OCI-LY7 (cell line): ENCODE data around the gene SPATA25. TPM values are rescaled to one million over a fixed set of nuclear protein-coding genes. Genes with fewer than 3 reads are reported as not detected.

ENCODE experiments used
- BruUV-seq: library from RNA; stranded (reverse); fragments of 400-500 nt; replicated peaks from 2 replicates; lab custom pipeline; 2021; lab: Mats Ljungman, UMichigan
- CTCF ChIA-PET: fragments of 300-600 bp; sonication (Branson Sonifier 250); formaldehyde crosslinking; loops from one replicate; lab custom pipeline; 2022; ENCODE audit warnings: antibody characterized with exemption; ENCODE audit not compliant: unreplicated experiment; lab: Charles Lee
- POLR2A ChIA-PET: fragments of 300-600 bp; sonication (Branson Sonifier 250); formaldehyde crosslinking; loops from one replicate; lab custom pipeline; 2022; ENCODE audit warnings: antibody characterized with exemption; lab: Charles Lee
- DNase-seq: peaks from one replicate; pipeline ENCODE4 v3.0.0-alpha.2; 2015; ENCODE audit warnings: low spot score
- H2AFZ ChIP-seq: fragments of 200-600 bp; sonication (generic), shearing (Covaris generic); 2 replicates; pipeline ENCODE4 v1.6.1; 2014; ENCODE audit warnings: mild to moderate bottlenecking, antibody characterized with exemption, low read length, moderate library complexity
- H3K27ac ChIP-seq: fragments of 200-600 bp; sonication (generic); 2 replicates; pipeline ENCODE4 v1.5.1; 2014; ENCODE audit warnings: mixed run types, low read depth, mild to moderate bottlenecking, moderate library complexity, low read length, inconsistent platforms; ENCODE audit not compliant: poor library complexity, severe bottlenecking
- H3K36me3 ChIP-seq: fragments of 200-600 bp; sonication (generic); 2 replicates; pipeline ENCODE4 v1.6.1; 2014; ENCODE audit warnings: mild to moderate bottlenecking, antibody characterized with exemption, low read length, moderate library complexity, mixed read lengths; ENCODE audit not compliant: insufficient read depth
- H3K4me1 ChIP-seq: fragments of 200-600 bp; sonication (generic); 2 replicates; pipeline ENCODE4 v1.5.1; 2014; ENCODE audit warnings: mild to moderate bottlenecking, low read length; ENCODE audit not compliant: insufficient read depth, poor library complexity, severe bottlenecking
- H3K4me2 ChIP-seq: fragments of 200-600 bp; sonication (generic); 2 replicates; pipeline ENCODE4 v1.6.1; 2014; ENCODE audit warnings: mild to moderate bottlenecking, low read length
- H3K4me3 ChIP-seq: fragments of 200-600 bp; sonication (generic); 2 replicates; pipeline ENCODE4 v1.5.1; 2014; ENCODE audit warnings: mild to moderate bottlenecking, low read depth, low read length; ENCODE audit not compliant: poor library complexity, severe bottlenecking
- H3K79me2 ChIP-seq: fragments of 200-600 bp; sonication (generic); 2 replicates; pipeline ENCODE4 v1.6.1; 2016; ENCODE audit warnings: low read depth, mild to moderate bottlenecking, low read length, moderate library complexity, mixed read lengths; ENCODE audit not compliant: insufficient read depth
- H3K9me2 ChIP-seq: fragments of 200-600 bp; sonication (generic); 2 replicates; pipeline ENCODE4 v1.6.1; 2016; ENCODE audit warnings: mild to moderate bottlenecking, low read length, mixed read lengths; ENCODE audit not compliant: insufficient read depth
- H3K9me3 ChIP-seq: fragments of 200-600 bp; sonication (generic); 2 replicates; pipeline ENCODE4 v1.6.1; 2014; ENCODE audit warnings: mild to moderate bottlenecking, mixed run types, low read length, mixed read lengths
- H4K20me1 ChIP-seq: fragments of 200-600 bp; sonication (generic); 2 replicates; pipeline ENCODE4 v1.6.1; 2014; ENCODE audit warnings: mild to moderate bottlenecking, antibody characterized with exemption, low read length, moderate library complexity, mixed read lengths; ENCODE audit not compliant: insufficient read depth
- CTCF ChIP-seq: fragments of 200-600 bp; sonication (generic); conservative IDR thresholded peaks from 2 replicates; pipeline ENCODE4 v1.5.1; 2014; ENCODE audit warnings: mild to moderate bottlenecking, antibody characterized with exemption, low read length, moderate library complexity, mixed read lengths
- EZH2phosphoT487 ChIP-seq: fragments of 200-600 bp; sonication (generic); IDR thresholded peaks from 2 replicates; pipeline ENCODE4 v1.6.1; 2018; ENCODE audit warnings: low read depth, borderline replicate concordance, mild to moderate bottlenecking, mixed run types, antibody characterized with exemption, low read length, moderate library complexity, mixed read lengths
- intact Hi-C: fragments of 100-400 bp; cut with micrococcal nuclease; formaldehyde crosslinking; loops from one replicate; pipeline ENCODE4 v1.10.0; 2022; ENCODE audit not compliant: unreplicated experiment
- total RNA-seq, 2 experiments: library from RNA; depleted of rRNA in 1 of 2; stranded (reverse); fragments of >200 nt in 1 of 2; shearing (Covaris generic) in 1 of 2; gene quantifications; 2 replicates each; pipeline ENCODE4 v1.2.3, GENCODE V29; 2014 to 2022

SPATA25 gene
- total RNA-seq, 2 experiments from 2014 or later, result 5.8 TPM

GRCh38 chr20:45836841-45837240 lies 50.6 kb downstream of the SPATA25 start:
- H3K27ac ChIP-seq, result no peak overlapping the region
- H3K4me1 ChIP-seq, result peaks cover 13% of the 10 kb centered on the region
- DNase-seq, result no peak
- H3K9me3 ChIP-seq, result no peaks in the 10 kb centered on the region
- CTCF ChIA-PET, result no interaction called here
- TF ChIP-seq CTCF (no peak), EZH2phosphoT487 (no peak)
- no peaks in the 10 kb centered on the region for H3K9me2 ChIP-seq
- no peak overlapping the region for H3K4me2 ChIP-seq
- POLR2A ChIA-PET, result interaction anchor here (0.6 kb wide), 1 partner anchor 1732 kb away, joined by 3 read pairs; no protein-coding TSS in a partner anchor
- H4K20me1 ChIP-seq, result no peaks in the 10 kb centered on the region
- H2AFZ ChIP-seq, result no peak overlapping the region
- no peaks in the 10 kb centered on the region for H3K36me3 ChIP-seq
- H3K4me3 ChIP-seq, result no peak overlapping the region
- BruUV-seq, result no TSS peak
- intact Hi-C loops, result no loop called here
- H3K79me2 ChIP-seq, result no peaks in the 10 kb centered on the region

Other genes with a start within 250 kb of the SPATA25 start
- gene WFDC11, start 217.4 kb downstream of the SPATA25 start, total RNA-seq (2014; rRNA removed; shearing (Covaris generic)), result not detected in 2 replicates
- not detected in 2 replicates for gene WFDC11, start 217.4 kb downstream of the SPATA25 start, total RNA-seq (2022)
- gene WFDC13, start 185.6 kb downstream of the SPATA25 start, total RNA-seq (2014; rRNA removed; shearing (Covaris generic)), result not detected in 2 replicates
- not detected in 2 replicates for gene WFDC13, start 185.6 kb downstream of the SPATA25 start, total RNA-seq (2022)
- not detected in 2 replicates for gene WFDC10B, start 182.6 kb downstream of the SPATA25 start, total RNA-seq (2014; rRNA removed; shearing (Covaris generic))
- not detected in 2 replicates for gene WFDC10B, start 182.6 kb downstream of the SPATA25 start, total RNA-seq (2022)
- gene SPINT4, start 165.3 kb downstream of the SPATA25 start, total RNA-seq (2014; rRNA removed; shearing (Covaris generic)), result not detected in 2 replicates
- not detected in 2 replicates for gene SPINT4, start 165.3 kb downstream of the SPATA25 start, total RNA-seq (2022)
- gene WFDC3, start 95.7 kb downstream of the SPATA25 start, total RNA-seq (2014; rRNA removed; shearing (Covaris generic)), result not detected in 2 replicates
- gene WFDC3, start 95.7 kb downstream of the SPATA25 start, total RNA-seq (2022), result not detected in 2 replicates
- 25.8 and 30.5 TPM in 2 replicates for gene DNTTIP1, start 95.7 kb downstream of the SPATA25 start, total RNA-seq (2014; rRNA removed; shearing (Covaris generic))
- gene DNTTIP1, start 95.7 kb downstream of the SPATA25 start, total RNA-seq (2022), result 38.7 and 38.8 TPM in 2 replicates
- 225 and 269 TPM in 2 replicates for gene UBE2C, start 75.0 kb downstream of the SPATA25 start, total RNA-seq (2014; rRNA removed; shearing (Covaris generic))
- 222 and 255 TPM in 2 replicates for gene UBE2C, start 75.0 kb downstream of the SPATA25 start, total RNA-seq (2022)
- not detected in 2 replicates for gene TNNC2, start 60.3 kb downstream of the SPATA25 start, total RNA-seq (2014; rRNA removed; shearing (Covaris generic))
- not detected in 2 replicates for gene TNNC2, start 60.3 kb downstream of the SPATA25 start, total RNA-seq (2022)
- gene SNX21, start 53.8 kb downstream of the SPATA25 start, total RNA-seq (2014; rRNA removed; shearing (Covaris generic)), result 0.49 and 0.79 TPM in 2 replicates
- gene SNX21, start 53.8 kb downstream of the SPATA25 start, total RNA-seq (2022), result 0.49 and 1.1 TPM in 2 replicates
- gene ACOT8, start 30.2 kb downstream of the SPATA25 start, total RNA-seq (2014; rRNA removed; shearing (Covaris generic)), result 37.1 and 44.6 TPM in 2 replicates
- gene ACOT8, start 30.2 kb downstream of the SPATA25 start, total RNA-seq (2022), result 28.0 and 28.2 TPM in 2 replicates
- 5.7 and 12.0 TPM in 2 replicates for gene ZSWIM3, start 30.0 kb downstream of the SPATA25 start, total RNA-seq (2014; rRNA removed; shearing (Covaris generic))
- gene ZSWIM3, start 30.0 kb downstream of the SPATA25 start, total RNA-seq (2022), result 6.0 and 6.8 TPM in 2 replicates
- gene ZSWIM1, start 6.4 kb downstream of the SPATA25 start, total RNA-seq (2014; rRNA removed; shearing (Covaris generic)), result 10.9 and 19.2 TPM in 2 replicates
- 12.7 and 13.9 TPM in 2 replicates for gene ZSWIM1, start 6.4 kb downstream of the SPATA25 start, total RNA-seq (2022)
- 6.0 and 10.7 TPM in 2 replicates for gene NEURL2, start 3.6 kb upstream of the SPATA25 start, total RNA-seq (2014; rRNA removed; shearing (Covaris generic))
- 6.2 and 9.9 TPM in 2 replicates for gene NEURL2, start 3.6 kb upstream of the SPATA25 start, total RNA-seq (2022)
- 27.1 and 33.1 TPM in 2 replicates for gene CTSA, start 3.7 kb upstream of the SPATA25 start, total RNA-seq (2014; rRNA removed; shearing (Covaris generic))
- 36.4 and 36.7 TPM in 2 replicates for gene CTSA, start 3.7 kb upstream of the SPATA25 start, total RNA-seq (2022)
- 14.3 and 17.1 TPM in 2 replicates for gene PLTP, start 24.5 kb upstream of the SPATA25 start, total RNA-seq (2014; rRNA removed; shearing (Covaris generic))
- 12.7 and 15.8 TPM in 2 replicates for gene PLTP, start 24.5 kb upstream of the SPATA25 start, total RNA-seq (2022)
- 16.7 and 21.2 TPM in 2 replicates for gene PCIF1, start 47.1 kb upstream of the SPATA25 start, total RNA-seq (2014; rRNA removed; shearing (Covaris generic))
- gene PCIF1, start 47.1 kb upstream of the SPATA25 start, total RNA-seq (2022), result 40.6 and 50.3 TPM in 2 replicates
- 15.0 and 21.0 TPM in 2 replicates for gene ZNF335, start 84.6 kb upstream of the SPATA25 start, total RNA-seq (2014; rRNA removed; shearing (Covaris generic))
- gene ZNF335, start 84.6 kb upstream of the SPATA25 start, total RNA-seq (2022), result 28.4 and 30.5 TPM in 2 replicates
- not detected in 2 replicates for gene MMP9, start 121.3 kb upstream of the SPATA25 start, total RNA-seq (2014; rRNA removed; shearing (Covaris generic))
- gene MMP9, start 121.3 kb upstream of the SPATA25 start, total RNA-seq (2022), result not detected in 2 replicates
- 0.18 and 3.8 TPM in 2 replicates for gene SLC12A5, start 141.6 kb upstream of the SPATA25 start, total RNA-seq (2014; rRNA removed; shearing (Covaris generic))
- 10.3 and 11.0 TPM in 2 replicates for gene SLC12A5, start 141.6 kb upstream of the SPATA25 start, total RNA-seq (2022)
- 21.8 and 23.4 TPM in 2 replicates for gene NCOA5, start 202.3 kb upstream of the SPATA25 start, total RNA-seq (2014; rRNA removed; shearing (Covaris generic))
- gene NCOA5, start 202.3 kb upstream of the SPATA25 start, total RNA-seq (2022), result 29.1 and 33.7 TPM in 2 replicates
- gene CD40, start 230.7 kb upstream of the SPATA25 start, total RNA-seq (2014; rRNA removed; shearing (Covaris generic)), result 23.0 and 34.7 TPM in 2 replicates
- 64.2 and 71.6 TPM in 2 replicates for gene CD40, start 230.7 kb upstream of the SPATA25 start, total RNA-seq (2022)